HepG2 (cell line): ENCODE data around the gene DLG1. TPM values are rescaled to one million over a fixed set of nuclear protein-coding genes. Genes with fewer than 3 reads are reported as not detected.

Experiments used
- ATAC-seq: fragments of 200-7000 bp; cut with Tn5 transposase; 3 replicates; pipeline ENCODE4 v1.9.1; 2020; ENCODE audit warnings: mild to moderate bottlenecking, moderate library complexity
- BruUV-seq: library from RNA; stranded (reverse); fragments of 400-500 nt; replicated peaks from 2 replicates; lab custom pipeline; 2021; lab: Mats Ljungman, UMichigan
- CTCF ChIA-PET: fragments of 300-600 bp; formaldehyde crosslinking; extraction: SDS; loops from one replicate; lab custom pipeline; 2021; ENCODE audit warnings: low total read pairs, inconsistent platforms, low intra/inter-chr PET ratio; lab: Yijun Ruan, JAX
- POLR2A ChIA-PET: fragments of 350-600 bp; sonication (Branson Sonifier 250); formaldehyde crosslinking; loops from one replicate; lab custom pipeline; 2020; ENCODE audit warnings: antibody characterized with exemption, inconsistent platforms; lab: Yijun Ruan, JAX
- DNase-seq: peaks from one replicate; pipeline ENCODE4 v3.0.0-alpha.2; 2015; ENCODE audit warnings: low spot score
- FAIRE-seq: peaks from 3 replicates; lab custom pipeline; 2011; peaks lifted over from hg19 to GRCh38; lab: Jason Lieb, UNC
- H2AFZ ChIP-seq: one replicate; pipeline ENCODE4 v1.6.1; 2011; ENCODE audit warnings: low read length, inconsistent platforms
- H3K27ac ChIP-seq: fragments of 300-600 bp; 3 replicates; pipeline ENCODE4 v1.8.0; 2011; ENCODE audit warnings: mixed run types, mild to moderate bottlenecking, mixed read lengths, low read length, inconsistent platforms; ENCODE audit not compliant: insufficient read depth; ENCODE audit errors: extremely low read length
- H3K27me3 ChIP-seq, 2 experiments: fragments of 200-600 bp in 1 of 2; 2 replicates in 1 of 2; 3 replicates in 1 of 2; pipeline versions ENCODE4 v1.6.0 to v1.8.0; 2011; ENCODE audit warnings: low read length in 2 of 2, mild to moderate bottlenecking in 2 of 2, moderate library complexity in 2 of 2, inconsistent platforms in 1 of 2; ENCODE audit not compliant: insufficient read depth in 2 of 2, control insufficient read depth in 1 of 2
- H3K36me3 ChIP-seq, 2 experiments: fragments of 200-600 bp in 1 of 2; replicated peaks in 1 of 2; 2 replicates in 1 of 2; 3 replicates in 1 of 2; pipeline versions ENCODE4 v1.5.1 to v1.8.0; 2011; ENCODE audit warnings: low read length in 2 of 2, inconsistent platforms in 1 of 2; ENCODE audit not compliant: insufficient read depth in 2 of 2, control insufficient read depth in 1 of 2
- H3K4me1 ChIP-seq: 2 replicates; pipeline ENCODE4 v1.5.1; 2012; ENCODE audit warnings: low read length, inconsistent platforms; ENCODE audit not compliant: insufficient read depth
- H3K4me2 ChIP-seq: 2 replicates; pipeline ENCODE4 v1.6.0; 2011; ENCODE audit warnings: low read depth, low read length, inconsistent platforms
- H3K4me3 ChIP-seq, 3 experiments: fragments of 200-600 bp in 1 of 3; sonication (generic), shearing (Covaris generic) in 1 of 3; replicated peaks in 1 of 3; 2 replicates each; pipeline ENCODE4 v1.5.1; 2011 to 2016; ENCODE audit warnings: low read length in 3 of 3, inconsistent platforms in 2 of 3, low read depth in 2 of 3, mild to moderate bottlenecking in 2 of 3, control low read depth in 1 of 3, mixed read lengths in 1 of 3; ENCODE audit not compliant: insufficient read depth in 1 of 3
- H3K79me2 ChIP-seq: one replicate; pipeline ENCODE4 v1.6.1; 2011; ENCODE audit warnings: low read length, inconsistent platforms; ENCODE audit not compliant: insufficient read depth
- H3K9ac ChIP-seq: 2 replicates; pipeline ENCODE4 v1.6.0; 2011; ENCODE audit warnings: mild to moderate bottlenecking, low read depth, low read length, inconsistent platforms; ENCODE audit not compliant: insufficient read depth
- H3K9me3 ChIP-seq: 2 replicates; pipeline ENCODE4 v1.5.1; 2012; ENCODE audit warnings: mild to moderate bottlenecking, low read length
- H4K20me1 ChIP-seq: 2 replicates; pipeline ENCODE4 v1.6.0; 2011; ENCODE audit warnings: inconsistent platforms, mild to moderate bottlenecking, low read length, moderate library complexity; ENCODE audit not compliant: insufficient read depth
- FOXJ3 ChIP-seq: sonication (generic); formaldehyde crosslinking; IDR thresholded peaks from 2 replicates; pipeline ENCODE4 v1.4.0; 2020; ENCODE audit warnings: missing genetic modification reagents, mild to moderate bottlenecking, borderline replicate concordance
- MBNL3 ChIP-seq: fragments of 250-450 bp; sonication (Bioruptor Pico); conservative IDR thresholded peaks from 2 replicates; pipeline ENCODE4 v1.8.0; 2022; ENCODE audit warnings: mild to moderate bottlenecking, inconsistent platforms
- NR2F6 ChIP-seq, 2 experiments: IDR thresholded peaks; 2 replicates each; pipeline ENCODE4 v1.6.1; 2016; ENCODE audit warnings: antibody characterized with exemption in 1 of 2, mild to moderate bottlenecking in 1 of 2
- RCOR2 ChIP-seq: IDR thresholded peaks from 2 replicates; pipeline ENCODE4 v1.6.1; 2016; ENCODE audit warnings: missing biosample characterization, missing genetic modification reagents
- ZNF18 ChIP-seq: sonication (generic); formaldehyde crosslinking; IDR thresholded peaks from 2 replicates; pipeline ENCODE4 v1.8.0; 2022; ENCODE audit warnings: mild to moderate bottlenecking, missing genetic modification reagents; ENCODE audit not compliant: insufficient replicate concordance
- ZNF574 ChIP-seq: sonication (generic); formaldehyde crosslinking; IDR thresholded peaks from 2 replicates; pipeline ENCODE4 v1.4.0; 2020; ENCODE audit warnings: missing genetic modification reagents
- ZNF670 ChIP-seq: sonication (generic); formaldehyde crosslinking; IDR thresholded peaks from 2 replicates; pipeline ENCODE4 v1.8.0; 2022; ENCODE audit warnings: mild to moderate bottlenecking, missing genetic modification reagents, borderline replicate concordance
- ZNF746 ChIP-seq: sonication (generic); formaldehyde crosslinking; IDR thresholded peaks from 2 replicates; pipeline ENCODE4 v1.8.0; 2022; ENCODE audit warnings: mild to moderate bottlenecking, missing genetic modification reagents
- ZNF839 ChIP-seq: sonication (generic); formaldehyde crosslinking; IDR thresholded peaks from 2 replicates; pipeline ENCODE4 v1.4.0; 2020; ENCODE audit warnings: missing genetic modification reagents, mild to moderate bottlenecking, borderline replicate concordance
- ZSCAN29 ChIP-seq: sonication (generic); formaldehyde crosslinking; conservative IDR thresholded peaks from 2 replicates; pipeline ENCODE4 v1.4.0; 2020; ENCODE audit warnings: mild to moderate bottlenecking, missing genetic modification reagents
- ZSCAN5A ChIP-seq: sonication (generic); formaldehyde crosslinking; IDR thresholded peaks from 2 replicates; pipeline ENCODE4 v1.8.0; 2022; ENCODE audit warnings: mild to moderate bottlenecking, missing genetic modification reagents, borderline replicate concordance
- WGBS: methylation state at CpG from one replicate; pipeline ENCODE4 v1.1.6; 2017; ENCODE audit warnings: low lambda C conversion rate; 5-methylcytosine and 5-hydroxymethylcytosine counted together
- in situ Hi-C: cut with HindIII; loops from 2 replicates; pipeline ENCODE4 v1.10.0; 2017; ENCODE audit warnings: low pct_unique_long_range_greater_than_20kb; ENCODE audit not compliant: extremely low pct_ligation_motif_present
- intact Hi-C: fragments of 100-400 bp; cut with micrococcal nuclease; formaldehyde crosslinking; loops from one replicate; pipeline ENCODE4 v1.10.0; 2022; ENCODE audit not compliant: unreplicated experiment
- polyA plus RNA-seq, 8 experiments: library from polyadenylated mRNA; depleted of rRNA in 3 of 8; stranded (reverse) in 7 of 8; unstranded in 1 of 8; fragments of >200 nt; fragmentation: Illumina TruSeq in 4 of 8; extraction: Trizol in 4 of 8; gene quantifications; 2 replicates each; pipeline versions ENCODE4 v1.2.1 to v1.2.3, GENCODE V29; 2011 to 2016; ENCODE audit warnings: low read depth in 4 of 8, missing spikeins in 1 of 8, mixed read lengths in 1 of 8; ENCODE audit not compliant: insufficient read depth in 1 of 8
- total RNA-seq, 5 experiments: library from RNA; depleted of rRNA; stranded (reverse); fragments of >200 nt; fragmentation: Illumina TruSeq; extraction: Trizol; gene quantifications; 2 replicates each; pipeline ENCODE4 v1.2.3, GENCODE V29; 2016; ENCODE audit warnings: low read depth in 1 of 5
- TF ChIP-seq, protein P1 (sequence below): sonication (generic); formaldehyde crosslinking; IDR thresholded peaks from 2 replicates; pipeline ENCODE4 v1.8.1; 2022; ENCODE audit warnings: low read depth, mild to moderate bottlenecking, missing genetic modification reagents

DLG1 gene
- total and polyA plus RNA-seq, 2 of the 13 experiments (the other 11 are each of a cell fraction or from before 2014, with no cell fraction given): 30.5 to 104 TPM

GRCh38 chr3:197238842-197239241, 59.6 kb downstream of the DLG1 start:
- no TSS peak for BruUV-seq
- H4K20me1 ChIP-seq: 0 out of 2 replicates have a peak, but pooled peaks cover 4% of the 10 kb centered on the region
- CTCF ChIA-PET: no interaction called here
- peaks cover 99% of the 10 kb centered on the region for H3K79me2 ChIP-seq
- peaks cover 77% of the 10 kb centered on the region for H3K4me1 ChIP-seq
- no peak overlapping the region for H2AFZ ChIP-seq
- H3K27me3 ChIP-seq: no peaks in the 10 kb centered on the region
- no peak overlapping the region for H3K9ac ChIP-seq
- no peak for DNase-seq
- in situ Hi-C loops: no loop called here
- 94% methylated on average over 1 of the region's 1 CpG for WGBS
- intact Hi-C loops: no loop called here
- ATAC-seq: no peak
- no peak overlapping the region for H3K4me2 ChIP-seq
- H3K27ac ChIP-seq: no peak overlapping the region
- no peak overlapping the region for H3K4me3 ChIP-seq
- H3K36me3 ChIP-seq: peaks cover 1 to 11% of the 10 kb centered on the region in 2 experiments; a peak in 4 of 5 replicates
- no peak for FAIRE-seq
- no peak for TF ChIP-seq MBNL3 (CRISPR knock-in tag)
- TF ChIP-seq FOXJ3 (CRISPR knock-in tag): no peak
- TF ChIP-seq ZNF839 (CRISPR knock-in tag): no peak
- no peak for TF ChIP-seq ZSCAN29 (CRISPR knock-in tag)
- TF ChIP-seq ZNF670 (CRISPR knock-in tag): no peak
- TF ChIP-seq ZNF746 (CRISPR knock-in tag): no peak
- no peak for TF ChIP-seq ZSCAN5A
- no peak for TF ChIP-seq ZNF18 (CRISPR knock-in tag)
- TF ChIP-seq RCOR2: no peak
- TF ChIP-seq, protein P1, sequence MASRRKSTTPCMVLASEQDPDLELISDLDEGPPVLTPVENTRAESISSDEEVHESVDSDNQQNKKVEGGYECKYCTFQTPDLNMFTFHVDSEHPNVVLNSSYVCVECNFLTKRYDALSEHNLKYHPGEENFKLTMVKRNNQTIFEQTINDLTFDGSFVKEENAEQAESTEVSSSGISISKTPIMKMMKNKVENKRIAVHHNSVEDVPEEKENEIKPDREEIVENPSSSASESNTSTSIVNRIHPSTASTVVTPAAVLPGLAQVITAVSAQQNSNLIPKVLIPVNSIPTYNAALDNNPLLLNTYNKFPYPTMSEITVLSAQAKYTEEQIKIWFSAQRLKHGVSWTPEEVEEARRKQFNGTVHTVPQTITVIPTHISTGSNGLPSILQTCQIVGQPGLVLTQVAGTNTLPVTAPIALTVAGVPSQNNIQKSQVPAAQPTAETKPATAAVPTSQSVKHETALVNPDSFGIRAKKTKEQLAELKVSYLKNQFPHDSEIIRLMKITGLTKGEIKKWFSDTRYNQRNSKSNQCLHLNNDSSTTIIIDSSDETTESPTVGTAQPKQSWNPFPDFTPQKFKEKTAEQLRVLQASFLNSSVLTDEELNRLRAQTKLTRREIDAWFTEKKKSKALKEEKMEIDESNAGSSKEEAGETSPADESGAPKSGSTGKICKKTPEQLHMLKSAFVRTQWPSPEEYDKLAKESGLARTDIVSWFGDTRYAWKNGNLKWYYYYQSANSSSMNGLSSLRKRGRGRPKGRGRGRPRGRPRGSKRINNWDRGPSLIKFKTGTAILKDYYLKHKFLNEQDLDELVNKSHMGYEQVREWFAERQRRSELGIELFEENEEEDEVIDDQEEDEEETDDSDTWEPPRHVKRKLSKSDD: no peak
- TF ChIP-seq ZNF574 (CRISPR knock-in tag): no peak
- no peak for TF ChIP-seq NR2F6 (IDR thresholded peaks at IDR 0.05)
- TF ChIP-seq NR2F6 (CRISPR knock-in tag; IDR thresholded peaks at IDR 0.05): no peak
- peaks cover 15% of the 10 kb centered on the region for H3K9me3 ChIP-seq
- POLR2A ChIA-PET: no interaction called here
